ENCODE measurements around the gene IRF4. TPM values are rescaled to one million over a fixed set of nuclear protein-coding genes. Genes with fewer than 3 reads are reported as not detected.

The IRF4 gene
- total RNA-seq, 1 experiment from 2014 or later: 0.37 TPM

GRCh38 chr6:399785-400534, 8.4 kb downstream of the IRF4 start:
- H3K36me3 ChIP-seq (ENCODE audit: insufficient read depth, low read length, poor library complexity, severe bottlenecking): no peaks in the 10 kb centered on the region
- no peak for DNase-seq (ENCODE audit: low spot score)
- CTCF ChIA-PET: no interaction called here
- intact Hi-C loops (cut with micrococcal nuclease; ENCODE audit: unreplicated experiment): no loop called here
- peaks cover 52% of the 10 kb centered on the region for H3K27me3 ChIP-seq (replicated peaks; ENCODE audit: insufficient read depth, low read depth, low read length, poor library complexity)
- H3K4me3 ChIP-seq (ENCODE audit: low read depth, low read length, poor library complexity, severe bottlenecking): no peak overlapping the region
- no TSS peak for BruUV-seq (replicated peaks)
- POLR2A ChIA-PET (ENCODE audit: low non-redundant PET): no interaction called here
- H3K27ac ChIP-seq (ENCODE audit: low read depth, low read length, poor library complexity, severe bottlenecking): no peak overlapping the region
- no peaks in the 10 kb centered on the region for H3K9me3 ChIP-seq (ENCODE audit: low read depth, low read length, poor library complexity, severe bottlenecking)
- H3K4me1 ChIP-seq (ENCODE audit: insufficient read depth, low read length, poor library complexity, severe bottlenecking): no peaks in the 10 kb centered on the region
- TF ChIP-seq EZH2 (IDR thresholded peaks at IDR 0.05; ENCODE audit: borderline replicate concordance, low read depth, low read length, poor library complexity, severe bottlenecking) (no peak), CTCF (conservative IDR thresholded peaks at IDR 0.05; ENCODE audit: low read depth, low read length) (no peak)

GRCh38 chr6:400815-401214, 9.3 kb downstream of the IRF4 start:
- Histone ChIP-seq H3K4me3 (ENCODE audit: low read depth, low read length, poor library complexity, severe bottlenecking) (no peak overlapping the region), H3K4me1 (ENCODE audit: insufficient read depth, low read length, poor library complexity, severe bottlenecking) (no peaks in the 10 kb centered on the region), H3K27ac (ENCODE audit: low read depth, low read length, poor library complexity, severe bottlenecking) (no peak overlapping the region), H3K36me3 (ENCODE audit: insufficient read depth, low read length, poor library complexity, severe bottlenecking) (no peaks in the 10 kb centered on the region), H3K9me3 (ENCODE audit: low read depth, low read length, poor library complexity, severe bottlenecking) (no peaks in the 10 kb centered on the region), H3K27me3 (replicated peaks; ENCODE audit: insufficient read depth, low read depth, low read length, poor library complexity) (peaks cover 47% of the 10 kb centered on the region)
- no TSS peak for BruUV-seq (replicated peaks)
- CTCF ChIA-PET: no interaction called here
- intact Hi-C loops (cut with micrococcal nuclease; ENCODE audit: unreplicated experiment): no loop called here
- POLR2A ChIA-PET (ENCODE audit: low non-redundant PET): no interaction called here
- DNase-seq (ENCODE audit: low spot score): no peak
- TF ChIP-seq CTCF (conservative IDR thresholded peaks at IDR 0.05; ENCODE audit: low read depth, low read length): no peak

GRCh38 chr6:401239-401993, 9.9 kb downstream of the IRF4 start:
- TF ChIP-seq EZH2 (IDR thresholded peaks at IDR 0.05; ENCODE audit: borderline replicate concordance, low read depth, low read length, poor library complexity, severe bottlenecking) (no peak), CTCF (conservative IDR thresholded peaks at IDR 0.05; ENCODE audit: low read depth, low read length) (no peak)
- POLR2A ChIA-PET (ENCODE audit: low non-redundant PET): no interaction called here
- H3K27ac ChIP-seq (ENCODE audit: low read depth, low read length, poor library complexity, severe bottlenecking): no peak overlapping the region
- H3K9me3 ChIP-seq (ENCODE audit: low read depth, low read length, poor library complexity, severe bottlenecking): no peaks in the 10 kb centered on the region
- no peaks in the 10 kb centered on the region for H3K36me3 ChIP-seq (ENCODE audit: insufficient read depth, low read length, poor library complexity, severe bottlenecking)
- H3K4me1 ChIP-seq (ENCODE audit: insufficient read depth, low read length, poor library complexity, severe bottlenecking): no peaks in the 10 kb centered on the region
- H3K27me3 ChIP-seq (replicated peaks; ENCODE audit: insufficient read depth, low read depth, low read length, poor library complexity): peaks cover 41% of the 10 kb centered on the region
- no peak overlapping the region for H3K4me3 ChIP-seq (ENCODE audit: low read depth, low read length, poor library complexity, severe bottlenecking)
- CTCF ChIA-PET: no interaction called here
- intact Hi-C loops (cut with micrococcal nuclease; ENCODE audit: unreplicated experiment): no loop called here
- DNase-seq (ENCODE audit: low spot score): no peak
- no TSS peak for BruUV-seq (replicated peaks)

Data from A673 (cell line).